ENCODE results near the gene PDE6B. TPM values are rescaled to one million over a fixed set of nuclear protein-coding genes. Genes with fewer than 3 reads are reported as not detected.

The PDE6B gene
- polyA plus RNA-seq, 1 donor (not counting 4 experiments of a cell fraction or from before 2014, with no cell fraction given) = not detected

DNA sequence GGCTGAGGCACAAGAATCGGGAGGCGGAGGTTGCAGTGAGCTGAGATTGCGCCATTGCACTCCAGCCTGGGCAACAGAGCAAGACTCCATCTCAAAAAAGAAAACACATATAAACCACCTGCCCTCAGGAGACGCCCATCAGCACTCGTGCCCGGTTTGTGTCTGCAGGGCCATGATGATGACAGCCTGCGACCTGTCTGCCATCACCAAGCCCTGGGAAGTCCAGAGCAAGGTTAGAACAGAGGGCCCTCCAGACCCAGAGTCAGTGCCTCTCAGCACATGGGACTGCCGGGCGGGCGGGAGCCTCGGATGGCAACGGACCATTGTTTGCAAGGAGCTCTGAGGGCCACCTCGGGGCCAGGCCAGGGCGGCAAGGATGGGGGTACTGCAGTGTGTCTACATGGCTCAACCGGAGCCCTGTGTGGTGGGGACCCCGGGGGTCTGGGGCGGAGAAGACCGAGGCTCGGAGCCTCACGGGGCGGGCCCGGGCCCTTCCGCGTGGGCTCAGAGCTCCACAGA, 39.4 kb downstream of the PDE6B start:
- TF ChIP-seq, protein P1, sequence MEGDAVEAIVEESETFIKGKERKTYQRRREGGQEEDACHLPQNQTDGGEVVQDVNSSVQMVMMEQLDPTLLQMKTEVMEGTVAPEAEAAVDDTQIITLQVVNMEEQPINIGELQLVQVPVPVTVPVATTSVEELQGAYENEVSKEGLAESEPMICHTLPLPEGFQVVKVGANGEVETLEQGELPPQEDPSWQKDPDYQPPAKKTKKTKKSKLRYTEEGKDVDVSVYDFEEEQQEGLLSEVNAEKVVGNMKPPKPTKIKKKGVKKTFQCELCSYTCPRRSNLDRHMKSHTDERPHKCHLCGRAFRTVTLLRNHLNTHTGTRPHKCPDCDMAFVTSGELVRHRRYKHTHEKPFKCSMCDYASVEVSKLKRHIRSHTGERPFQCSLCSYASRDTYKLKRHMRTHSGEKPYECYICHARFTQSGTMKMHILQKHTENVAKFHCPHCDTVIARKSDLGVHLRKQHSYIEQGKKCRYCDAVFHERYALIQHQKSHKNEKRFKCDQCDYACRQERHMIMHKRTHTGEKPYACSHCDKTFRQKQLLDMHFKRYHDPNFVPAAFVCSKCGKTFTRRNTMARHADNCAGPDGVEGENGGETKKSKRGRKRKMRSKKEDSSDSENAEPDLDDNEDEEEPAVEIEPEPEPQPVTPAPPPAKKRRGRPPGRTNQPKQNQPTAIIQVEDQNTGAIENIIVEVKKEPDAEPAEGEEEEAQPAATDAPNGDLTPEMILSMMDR (optimal IDR thresholded peaks at IDR 0.05 in 1 of 3, IDR thresholded peaks at IDR 0.05 in 1 of 3, conservative IDR thresholded peaks at IDR 0.05 in 1 of 3; ENCODE audit: extremely low read depth in 1 of 3, insufficient read depth in 2 of 3, low read length in 3 of 3) = no peak
- no peak for TF ChIP-seq EZH2 (IDR thresholded peaks at IDR 0.05; ENCODE audit: low read length)
- no peak overlapping the region for H3K27ac ChIP-seq (ENCODE audit: control insufficient read depth, insufficient read depth, low read length)
- no peaks in the 10 kb centered on the region for H3K79me2 ChIP-seq (ENCODE audit: control insufficient read depth, insufficient read depth, low read length)
- H4K20me1 ChIP-seq (ENCODE audit: control insufficient read depth, extremely low read depth, insufficient read depth, low read length) = no peaks in the 10 kb centered on the region
- DNase-seq (ENCODE audit: low read depth, low spot score) (no peak), FAIRE-seq (no peak)
- no peaks in the 10 kb centered on the region for H3K9me3 ChIP-seq (ENCODE audit: control insufficient read depth, low read depth, low read length)
- no peaks in the 10 kb centered on the region for H3K9me1 ChIP-seq (ENCODE audit: control insufficient read depth, extremely low read depth, insufficient read depth, low read length)
- H3K4me3 ChIP-seq (ENCODE audit: control insufficient read depth in 2 of 3, extremely low read depth in 1 of 3, insufficient read depth in 2 of 3, low read depth in 1 of 3, low read length in 3 of 3) = no peak overlapping the region
- H3K27me3 ChIP-seq (ENCODE audit: control insufficient read depth, extremely low read depth, insufficient read depth, low read length) = peaks cover 18% of the 10 kb centered on the region
- H2AFZ ChIP-seq (ENCODE audit: control insufficient read depth, low read length) = no peak overlapping the region
- H3K36me3 ChIP-seq (ENCODE audit: control insufficient read depth in 2 of 2, extremely low read depth in 1 of 2, insufficient read depth in 2 of 2, low read length in 2 of 2) = no peaks in the 10 kb centered on the region
- no peak overlapping the region for H3K9ac ChIP-seq (ENCODE audit: control insufficient read depth, extremely low read depth, insufficient read depth, low read length)
- no peaks in the 10 kb centered on the region for H3K4me1 ChIP-seq (ENCODE audit: control insufficient read depth, extremely low read depth, insufficient read depth, low read length)
- H3K4me2 ChIP-seq (ENCODE audit: control insufficient read depth, extremely low read depth, insufficient read depth, low read depth, low read length) = no peak overlapping the region
- dilution Hi-C loops (cut with MboI; ENCODE audit: extremely low pct_ligation_motif_present, low sequenced_read_pairs) = no loop called here

GRCh38 chr4:665381-665750, 40.0 kb downstream of the PDE6B start:
- peaks cover 18% of the 10 kb centered on the region for H3K27me3 ChIP-seq (ENCODE audit: control insufficient read depth, extremely low read depth, insufficient read depth, low read length)
- H2AFZ ChIP-seq (ENCODE audit: control insufficient read depth, low read length) = no peak overlapping the region
- TF ChIP-seq, protein P1 (optimal IDR thresholded peaks at IDR 0.05 in 1 of 3, IDR thresholded peaks at IDR 0.05 in 1 of 3, conservative IDR thresholded peaks at IDR 0.05 in 1 of 3; ENCODE audit: extremely low read depth in 1 of 3, insufficient read depth in 2 of 3, low read length in 3 of 3) = no peak
- no peak for TF ChIP-seq EZH2 (IDR thresholded peaks at IDR 0.05; ENCODE audit: low read length)
- H3K4me1 ChIP-seq (ENCODE audit: control insufficient read depth, extremely low read depth, insufficient read depth, low read length) = no peaks in the 10 kb centered on the region
- H4K20me1 ChIP-seq (ENCODE audit: control insufficient read depth, extremely low read depth, insufficient read depth, low read length) = no peaks in the 10 kb centered on the region
- H3K4me2 ChIP-seq (ENCODE audit: control insufficient read depth, extremely low read depth, insufficient read depth, low read depth, low read length) = no peak overlapping the region
- no peaks in the 10 kb centered on the region for H3K9me3 ChIP-seq (ENCODE audit: control insufficient read depth, low read depth, low read length)
- H3K36me3 ChIP-seq (ENCODE audit: control insufficient read depth in 2 of 2, extremely low read depth in 1 of 2, insufficient read depth in 2 of 2, low read length in 2 of 2) = no peaks in the 10 kb centered on the region
- DNase-seq (ENCODE audit: low read depth, low spot score) = no peak
- dilution Hi-C loops (cut with MboI; ENCODE audit: extremely low pct_ligation_motif_present, low sequenced_read_pairs) = no loop called here
- no peak overlapping the region for H3K4me3 ChIP-seq (ENCODE audit: control insufficient read depth in 2 of 3, extremely low read depth in 1 of 3, insufficient read depth in 2 of 3, low read depth in 1 of 3, low read length in 3 of 3)
- no peak for FAIRE-seq
- no peak overlapping the region for H3K27ac ChIP-seq (ENCODE audit: control insufficient read depth, insufficient read depth, low read length)
- H3K79me2 ChIP-seq (ENCODE audit: control insufficient read depth, insufficient read depth, low read length) = no peaks in the 10 kb centered on the region
- no peaks in the 10 kb centered on the region for H3K9me1 ChIP-seq (ENCODE audit: control insufficient read depth, extremely low read depth, insufficient read depth, low read length)
- H3K9ac ChIP-seq (ENCODE audit: control insufficient read depth, extremely low read depth, insufficient read depth, low read length) = no peak overlapping the region

Data from keratinocyte (primary cell).